Stimulated activated CD8-positive, alpha-beta memory T cell treated with anti-CD3 and anti-CD28 coated beads, Interleukin-15, amount 100 ng/mL, for 4 hours (primary cell): ENCODE measurements around the gene AKT3.

Experiments used
- DNase-seq, 2 donors: peaks; one replicate each; pipeline ENCODE4 v3.0.0-alpha.2; 2020; ENCODE audit warnings: low read depth in 2 of 2

The AKT3 gene

DNA sequence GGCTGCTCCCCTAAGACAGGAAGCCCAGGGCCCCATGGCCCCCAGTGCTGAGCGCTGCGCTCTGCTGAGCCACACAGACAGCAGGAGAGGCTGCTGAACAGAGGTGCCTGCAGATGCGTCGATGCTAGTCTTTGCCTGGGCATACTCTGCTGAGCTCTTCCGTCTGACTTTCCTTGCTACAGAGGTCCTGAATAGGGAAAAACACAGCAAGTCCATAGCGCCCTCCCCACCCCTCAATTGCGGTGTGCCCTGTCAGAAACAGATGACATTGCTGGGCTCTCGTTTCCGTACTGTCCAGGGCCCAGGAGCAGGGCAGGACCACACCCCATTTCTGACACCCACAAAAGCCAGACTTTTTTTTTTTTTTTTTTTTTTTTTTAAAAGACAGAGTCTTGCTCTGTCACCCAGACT, 341.7 kb downstream of the AKT3 start:
- peak in 1 of 2 donors; percentile 6 for DNase-seq

DNA sequence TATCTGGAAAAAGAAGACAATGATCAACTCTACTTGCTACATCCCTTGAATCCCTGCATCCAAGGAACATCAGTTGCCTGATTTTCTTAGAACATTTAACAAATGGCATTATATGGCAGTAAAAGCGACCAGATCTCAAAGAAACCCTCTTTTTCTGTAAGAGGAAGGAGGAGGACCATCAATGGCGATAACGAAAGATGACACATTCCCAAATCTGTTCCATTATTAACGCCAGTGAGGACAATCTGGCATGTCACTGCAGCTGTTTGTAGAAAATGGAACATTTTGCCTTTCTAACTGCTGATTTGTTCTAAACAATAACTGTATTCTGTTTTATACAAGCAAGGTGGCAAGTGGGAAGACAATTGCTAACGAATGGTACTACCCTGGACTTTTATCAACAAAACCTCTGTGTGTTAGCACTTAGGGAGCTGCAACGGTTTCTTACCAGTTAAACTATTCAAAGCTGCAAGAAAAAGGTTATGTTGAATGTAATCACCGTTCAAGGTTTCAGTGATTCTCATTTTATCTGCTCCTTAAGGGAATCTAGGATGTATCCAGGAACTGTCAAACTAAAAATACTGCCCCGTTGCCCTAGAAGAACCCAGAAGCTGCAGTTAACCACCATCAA, 342.3 kb downstream of the AKT3 start:
- DNase-seq: no peak

- DNase-seq: no peak
Observed at GRCh38 chr1:243507001-243507671, 342.9 kb downstream of the AKT3 start.

GRCh38 chr1:243505986-243506689, 343.9 kb downstream of the AKT3 start:
- no peak for DNase-seq

DNA sequence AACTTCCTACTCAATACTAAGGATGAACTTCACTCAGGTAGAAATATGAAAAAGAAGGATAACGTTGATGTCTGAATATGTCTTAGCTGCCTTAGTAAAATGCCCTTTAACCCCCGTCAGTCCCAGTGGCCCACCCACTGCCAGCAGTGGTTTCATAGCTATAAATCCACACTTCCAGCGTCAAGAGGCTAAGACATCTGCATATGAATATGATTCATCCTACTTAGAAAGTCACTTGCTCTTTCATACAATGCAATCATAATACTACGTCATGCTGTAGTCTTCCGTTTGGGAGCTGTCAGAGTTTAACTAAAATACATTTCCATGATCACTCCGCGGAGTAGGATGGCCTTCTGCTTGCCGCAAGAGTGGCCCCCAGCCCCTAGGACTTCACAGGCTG, 346.9 kb downstream of the AKT3 start:
- no peak for DNase-seq

DNA sequence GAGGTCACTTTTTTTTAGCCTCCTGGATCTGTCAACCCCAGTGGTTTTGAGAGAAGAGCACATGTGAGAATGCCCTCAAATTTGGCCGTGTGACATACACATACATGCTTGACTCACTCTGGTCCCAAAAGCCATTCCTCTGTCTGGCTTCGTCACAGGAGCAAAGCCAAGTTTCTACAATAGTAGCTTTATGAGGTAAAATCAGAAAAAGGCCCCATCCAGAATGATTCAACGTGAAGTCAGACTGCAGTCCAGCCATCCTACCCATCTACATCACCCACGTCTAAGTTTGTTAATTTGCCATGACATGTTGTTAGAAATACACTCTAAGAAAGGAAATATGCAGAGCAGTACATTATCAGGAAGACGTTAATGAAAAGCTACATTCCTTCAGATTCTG, 349.0 kb downstream of the AKT3 start:
- no peak for DNase-seq

GRCh38 chr1:243500512-243500911, 349.5 kb downstream of the AKT3 start:
- DNase-seq: no peak

- no peak for DNase-seq
Observed at GRCh38 chr1:243499711-243500110, 350.3 kb downstream of the AKT3 start.

DNA sequence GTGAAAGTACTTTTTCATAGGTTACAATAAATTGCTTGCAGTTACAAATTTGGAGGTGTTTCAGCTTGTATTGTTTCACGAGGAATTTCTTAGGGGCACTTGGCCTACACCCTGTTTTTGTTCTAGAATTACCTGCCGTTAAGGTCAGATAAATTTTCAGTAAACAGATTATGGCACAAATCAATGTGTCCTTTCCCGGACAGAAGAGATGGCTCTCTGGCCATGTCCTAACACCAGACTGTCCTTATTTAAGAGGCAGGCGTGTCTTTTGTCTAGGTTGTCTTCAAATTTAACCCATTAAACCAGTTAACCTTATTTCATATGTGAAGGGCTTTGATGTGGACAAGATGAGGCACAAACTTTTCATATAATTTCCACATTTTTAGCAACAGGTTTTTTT, 350.8 kb downstream of the AKT3 start:
- DNase-seq: no peak

DNA sequence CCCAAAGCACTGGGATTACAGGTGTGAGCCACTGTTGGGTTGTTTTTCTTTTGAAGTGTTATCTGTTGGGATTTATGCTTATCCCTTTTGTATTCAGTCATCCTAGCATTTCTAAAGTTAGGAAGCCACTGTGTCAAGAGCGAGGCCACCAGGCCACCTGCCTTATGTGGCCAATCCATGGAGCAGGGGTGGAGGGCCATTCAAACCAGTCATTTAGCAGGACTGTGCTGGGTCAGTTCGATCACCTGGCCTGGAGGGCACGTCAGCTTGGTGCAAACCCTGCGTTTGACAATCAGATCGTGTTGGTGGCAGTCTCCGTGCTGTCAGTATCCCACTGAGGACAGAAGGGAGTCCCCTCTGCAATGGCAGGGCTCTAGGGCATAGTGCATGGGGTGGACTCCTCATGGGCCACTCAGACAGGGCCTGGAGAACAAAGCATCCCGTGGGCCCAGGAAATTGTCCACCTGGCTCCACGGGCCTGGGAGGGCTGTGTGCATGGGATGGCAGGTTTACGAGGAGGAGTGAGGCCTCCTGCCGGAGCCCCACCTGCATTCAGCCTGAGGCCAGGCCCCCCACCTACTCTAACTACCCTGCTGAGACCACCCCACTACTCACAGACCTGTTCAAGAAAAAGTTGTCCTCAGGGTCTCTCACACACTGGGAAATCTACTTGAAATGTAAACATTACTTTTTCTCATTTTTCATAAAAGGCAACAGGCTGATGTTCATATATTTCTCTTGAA, 351.9 kb downstream of the AKT3 start:
- no peak for DNase-seq

DNA sequence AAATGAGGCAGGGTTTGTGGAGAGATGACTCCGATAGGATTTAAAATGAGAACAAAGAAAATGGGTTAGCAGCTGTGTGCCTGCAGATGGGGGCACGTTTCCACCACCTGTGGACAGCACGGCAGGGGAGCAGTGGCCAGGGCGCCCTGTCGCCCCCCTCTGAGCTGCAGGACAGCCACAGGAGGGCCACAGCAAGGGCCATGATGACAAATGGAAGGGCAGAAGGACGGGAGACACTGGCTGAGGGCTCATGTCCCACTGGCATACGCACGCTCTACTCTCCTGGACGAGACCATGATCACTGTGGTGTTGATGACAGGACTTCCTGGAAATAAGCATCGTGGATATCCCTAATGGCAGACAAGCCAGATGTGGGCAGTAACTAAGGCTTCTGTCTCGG, 353.2 kb downstream of the AKT3 start:
- no peak for DNase-seq

- DNase-seq: no peak
Observed at GRCh38 chr1:243496187-243496646, 353.8 kb downstream of the AKT3 start.

GRCh38 chr1:243495442-243496186, 354.4 kb downstream of the AKT3 start:
- no peak for DNase-seq

DNA sequence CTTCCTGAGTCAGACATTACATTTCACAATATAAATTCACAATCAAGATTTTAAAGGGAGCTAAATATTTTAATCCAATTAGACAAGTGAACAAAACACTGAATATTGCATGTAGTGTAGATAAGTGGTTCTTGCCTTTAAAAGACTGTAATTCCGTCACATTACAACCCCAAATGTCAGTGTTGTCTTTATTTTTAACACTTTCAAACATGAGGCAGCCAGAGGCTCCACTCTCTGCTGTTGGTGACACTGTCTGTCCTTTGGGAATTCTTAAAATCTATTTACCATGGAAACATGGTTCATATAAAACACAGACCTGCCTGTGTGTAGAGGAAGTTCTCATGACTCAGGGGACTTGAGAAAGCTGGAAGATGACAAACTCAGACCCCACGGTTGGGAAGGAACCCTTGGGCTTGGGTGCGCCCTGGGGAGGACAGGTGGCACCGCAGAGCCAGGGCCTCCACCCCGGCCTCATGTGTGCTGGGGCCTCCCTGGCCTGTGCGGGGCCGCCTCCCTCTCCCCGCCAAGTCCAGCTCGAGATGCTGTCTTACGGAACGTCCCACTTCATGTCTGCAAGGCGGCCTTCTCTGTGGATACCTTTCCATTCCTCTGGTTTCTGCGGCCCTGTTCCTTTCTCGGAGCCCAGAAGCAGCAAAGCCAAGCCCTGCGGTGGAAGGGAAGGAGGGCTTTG, 355.2 kb downstream of the AKT3 start:
- DNase-seq: no peak

- DNase-seq: no peak
Observed at GRCh38 chr1:243493156-243494129, 356.6 kb downstream of the AKT3 start.

DNA sequence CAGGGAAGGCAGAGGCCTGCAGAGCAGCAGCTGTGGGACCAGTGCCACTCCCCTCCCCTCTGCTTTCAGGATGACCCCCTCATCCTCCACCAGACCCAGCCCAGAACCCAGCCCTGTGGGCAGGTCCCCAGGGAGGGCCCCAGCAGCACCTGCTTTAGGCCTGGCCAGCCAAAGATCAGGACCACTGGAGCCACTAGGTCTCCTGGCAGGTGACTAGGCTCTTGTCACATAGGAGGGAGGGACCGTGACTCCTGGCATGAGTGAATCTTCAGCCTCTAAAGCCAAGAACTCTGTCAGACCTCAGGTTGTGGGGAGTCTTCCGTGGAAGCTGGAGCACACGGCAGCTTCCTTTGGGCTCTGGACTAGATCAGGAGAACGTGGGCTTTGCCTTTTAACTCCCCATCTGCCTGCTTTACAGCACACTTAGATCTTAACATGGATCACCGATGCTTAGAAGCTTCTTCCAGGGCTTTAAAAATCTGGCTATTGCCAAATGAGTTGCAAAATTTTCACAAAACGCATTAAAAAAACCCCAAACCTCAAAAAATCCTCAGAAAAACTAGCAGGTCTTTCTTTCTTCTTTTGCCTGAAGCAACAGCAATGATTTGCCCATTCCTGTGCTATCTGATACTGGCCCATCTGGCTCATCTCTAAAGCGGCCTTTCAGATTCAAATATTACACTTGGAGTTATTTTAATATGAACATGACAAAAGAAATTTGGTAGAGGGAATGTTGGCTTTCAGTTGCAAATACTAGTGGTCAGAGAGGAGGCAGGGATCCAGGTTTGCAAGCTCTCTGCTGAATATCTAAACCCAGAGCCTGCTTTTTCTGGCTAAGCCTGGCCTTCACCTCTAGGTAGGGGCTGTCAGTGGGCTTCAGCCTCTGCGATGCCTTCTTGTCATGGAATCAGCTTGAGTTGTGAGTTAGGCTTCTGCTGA, 359.0 kb downstream of the AKT3 start:
- DNase-seq: no peak

GRCh38 chr1:243489681-243490546, 360.1 kb downstream of the AKT3 start:
- no peak for DNase-seq

GRCh38 chr1:243489158-243489527, 360.9 kb downstream of the AKT3 start:
- DNase-seq: no peak
